GM19438 (cell line): ENCODE results near the gene HECA.
"Not testable (repeated sequence)": the region's sequence is repeated elsewhere in the genome, so short reads cannot be mapped to it uniquely, and the experiment has no call there.

Source experiments
- ATAC-seq: cut with Tn5 transposase; IDR thresholded peaks from one replicate; pipeline ENCODE4 v1.9.1; 2021; ENCODE audit warnings: low read depth; ENCODE audit not compliant: unreplicated experiment

HECA gene

DNA sequence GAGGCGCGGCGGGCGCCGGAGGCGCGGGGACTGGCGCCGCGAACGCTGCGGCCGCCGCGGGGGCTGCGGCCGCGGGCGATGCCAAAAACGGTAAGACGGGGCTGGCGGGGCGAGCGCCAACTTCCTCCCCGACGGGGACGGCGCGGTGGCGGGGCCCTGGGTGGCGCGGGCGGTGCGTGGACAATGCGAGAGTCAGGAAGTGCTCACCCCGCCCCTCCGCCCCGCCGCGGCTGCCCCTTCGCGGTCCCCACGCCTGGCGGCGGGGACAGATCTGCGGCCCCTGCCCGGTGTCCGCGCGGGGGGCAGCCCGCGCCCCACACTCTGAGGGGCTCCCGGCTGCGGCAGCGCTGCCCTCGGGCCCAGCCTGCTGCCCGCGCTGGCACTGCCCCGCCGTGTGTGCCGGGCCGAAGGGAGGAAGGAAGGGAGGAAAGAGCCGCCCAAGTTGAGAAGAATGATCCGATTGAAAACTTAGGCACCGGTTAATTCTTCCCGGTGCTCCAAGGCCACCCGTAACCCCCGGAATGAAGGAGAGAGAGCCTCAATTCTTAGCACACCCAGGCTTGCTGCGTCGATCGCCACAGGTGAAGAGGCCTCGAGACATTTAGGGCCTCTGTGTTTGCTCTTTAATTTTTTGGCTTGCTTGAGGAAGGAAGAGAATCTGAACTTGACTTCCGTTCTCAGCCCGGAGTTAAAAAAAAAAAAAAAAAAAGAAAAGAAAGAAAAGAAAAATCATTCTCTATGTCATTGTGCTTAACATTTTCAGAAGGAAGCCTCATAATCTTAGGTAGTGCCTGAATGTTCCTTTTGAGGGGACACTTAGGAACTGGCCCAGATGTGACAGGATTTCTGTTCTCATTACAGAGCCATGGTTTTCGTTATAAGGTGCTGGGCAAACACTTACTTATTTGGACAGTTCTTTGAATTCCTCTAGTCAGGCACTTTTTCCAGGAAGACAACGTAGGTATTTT, 982 bp downstream of the HECA start:
- ATAC-seq: peak; percentile 30

DNA sequence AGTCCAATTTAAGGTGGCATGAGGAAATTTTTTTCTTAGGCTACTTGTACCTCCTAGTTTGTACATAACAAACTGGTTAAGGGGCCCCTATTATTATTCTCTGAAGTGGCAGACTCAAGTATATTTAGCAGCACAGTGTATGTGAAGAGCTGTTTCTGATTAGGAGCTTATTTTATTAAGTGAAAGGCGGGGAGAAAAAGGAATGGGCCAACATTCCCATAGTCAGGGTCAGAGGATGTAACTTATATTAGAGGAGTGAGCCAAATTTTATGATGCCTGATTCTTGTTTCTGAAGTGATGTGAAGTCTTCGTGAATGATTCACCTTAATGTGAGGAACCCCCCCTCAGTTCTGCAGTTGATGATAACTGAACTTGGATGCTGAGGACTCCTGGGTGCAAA, 2.8 kb downstream of the HECA start:
- ATAC-seq: no peak

DNA sequence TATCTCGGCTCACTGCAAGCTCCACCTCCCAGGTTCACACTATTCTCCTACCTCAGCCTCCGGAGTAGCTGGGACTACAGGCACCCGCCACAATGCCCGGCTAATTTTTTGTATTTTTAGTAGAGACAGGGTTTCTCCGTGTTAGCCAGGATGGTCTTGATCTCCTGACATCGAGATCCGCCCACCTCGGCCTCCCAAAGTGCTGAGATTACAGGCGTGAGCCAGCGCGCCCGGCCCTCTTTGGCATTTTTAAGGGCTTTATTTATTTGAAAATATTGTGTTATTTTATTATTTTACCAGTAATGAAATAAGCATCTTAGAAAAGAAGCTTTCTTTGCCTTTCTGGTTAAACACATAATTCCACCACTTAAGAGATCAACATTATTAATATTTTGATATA, 6.0 kb downstream of the HECA start:
- not testable (repeated sequence) for ATAC-seq

DNA sequence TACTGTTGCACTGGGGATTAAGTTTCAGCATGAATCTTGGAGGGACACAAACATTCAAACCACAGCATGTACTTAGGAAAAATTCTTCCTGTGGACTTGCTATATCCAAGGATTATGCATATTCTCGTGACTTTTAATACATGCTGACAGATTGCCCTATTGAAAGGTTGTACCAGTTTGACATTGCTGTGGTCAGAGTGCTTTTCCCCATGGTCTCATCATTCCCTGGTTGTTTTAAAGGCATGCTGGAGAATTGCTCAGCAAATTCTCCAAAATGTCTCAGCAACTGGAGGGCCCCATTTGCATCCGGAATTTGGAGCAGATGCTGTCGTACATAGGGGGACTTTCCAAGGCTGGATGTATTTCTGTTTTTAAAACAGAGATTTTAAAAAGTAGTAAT, 7.4 kb downstream of the HECA start:
- no peak for ATAC-seq

DNA sequence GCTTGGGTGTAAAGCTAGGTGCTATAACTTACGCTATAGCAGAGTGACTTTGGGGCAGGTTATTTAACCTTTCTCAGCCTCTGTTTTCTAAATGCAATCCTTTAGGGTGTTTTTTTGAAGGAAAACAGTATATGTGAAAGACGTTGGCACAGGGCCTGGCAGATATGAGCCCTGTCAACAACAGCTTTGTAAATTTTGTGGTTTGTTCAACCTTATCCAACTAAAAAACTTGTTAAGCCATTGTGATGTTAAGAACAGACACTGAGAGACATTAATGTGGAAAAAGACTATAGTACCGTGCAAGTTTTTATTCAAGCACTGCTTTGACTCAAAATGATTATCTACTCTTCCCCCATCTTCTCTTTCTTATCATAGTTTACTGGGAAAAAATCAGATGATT, 8.2 kb downstream of the HECA start:
- no peak for ATAC-seq

DNA sequence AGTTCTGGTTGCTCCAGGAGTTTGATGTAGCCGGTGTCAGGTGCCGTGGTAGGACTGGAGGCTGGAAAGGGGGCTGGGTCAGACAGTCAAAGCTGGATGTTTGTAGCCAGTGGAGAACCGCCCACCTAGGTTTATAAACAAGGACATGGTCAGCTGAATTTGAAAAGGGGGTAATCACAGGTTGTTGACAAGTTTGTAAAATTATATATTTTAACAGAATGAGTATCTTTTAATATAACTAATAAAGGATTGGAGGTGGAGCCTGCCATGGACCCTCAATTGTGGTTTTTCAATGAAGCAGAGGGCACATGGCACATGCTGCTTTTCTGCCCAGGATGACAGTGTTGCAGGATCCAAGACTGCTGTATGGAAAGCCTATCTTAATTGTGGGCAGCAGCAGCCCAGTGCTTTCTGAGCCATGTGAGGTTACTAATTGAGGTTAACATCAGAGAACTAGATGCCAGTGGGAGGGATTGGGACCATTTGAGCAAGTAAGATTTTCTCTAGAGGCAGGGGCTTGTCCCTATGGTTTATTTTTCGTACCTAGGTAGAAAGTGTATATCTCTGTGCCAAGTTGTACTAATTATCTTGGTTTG, 9.7 kb downstream of the HECA start:
- ATAC-seq: no peak

DNA sequence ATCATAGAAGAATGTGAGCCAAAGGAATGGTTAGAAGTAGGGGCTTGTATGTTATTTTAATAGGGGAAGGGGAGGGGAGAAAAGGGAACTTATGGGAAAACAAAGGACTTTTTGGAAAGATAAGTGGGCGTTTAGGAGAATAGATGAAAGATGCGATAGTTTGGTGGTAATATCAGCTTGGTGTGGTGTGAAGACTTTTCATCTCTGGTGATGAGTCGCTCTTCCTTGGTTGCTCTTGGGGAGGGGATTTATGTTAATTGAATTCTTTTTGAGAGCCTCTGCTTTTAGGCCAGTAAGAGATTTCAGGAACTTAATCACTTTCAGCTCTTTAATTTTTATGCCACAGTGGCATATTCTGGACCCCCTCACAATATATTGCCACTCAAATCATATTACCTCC, 10.8 kb downstream of the HECA start:
- no peak for ATAC-seq

DNA sequence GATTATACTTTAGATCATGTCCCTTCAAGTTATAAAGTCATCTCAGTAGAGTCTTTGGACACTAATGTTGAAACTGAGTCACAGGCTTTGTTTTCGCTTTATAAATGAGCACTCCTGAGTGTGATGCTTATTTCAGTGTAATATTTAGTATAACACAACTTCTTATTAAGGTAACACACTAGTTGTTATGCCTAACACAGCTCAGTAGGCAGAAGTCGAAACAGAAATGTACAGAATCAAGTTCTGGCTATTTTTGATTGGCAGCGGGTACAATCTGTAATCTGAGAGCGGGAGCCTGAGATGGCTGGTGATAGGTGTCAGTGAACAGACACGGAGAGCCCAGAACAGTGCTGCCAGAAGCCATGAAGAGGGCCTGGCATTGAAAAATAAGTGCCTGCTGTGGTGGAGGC, 11.4 kb downstream of the HECA start:
- no peak for ATAC-seq

DNA sequence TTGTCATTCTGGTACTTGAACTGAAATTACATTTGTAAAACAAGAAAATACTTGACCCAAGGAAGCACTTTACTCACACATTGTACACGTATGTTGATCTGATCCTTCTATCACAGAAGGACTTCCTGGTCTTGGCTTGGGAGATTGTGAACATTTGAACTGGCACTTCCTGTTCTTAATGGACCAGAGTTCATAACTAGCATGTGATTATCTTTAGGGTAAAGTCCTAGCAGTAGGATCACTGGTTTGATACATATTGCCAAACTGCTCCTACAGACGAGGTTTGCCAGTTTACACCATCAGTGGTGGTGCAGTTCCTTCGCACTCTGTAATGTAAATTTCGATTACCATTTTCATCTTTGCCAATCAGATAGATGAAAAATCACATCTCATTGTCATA, 12.7 kb downstream of the HECA start:
- no peak for ATAC-seq

DNA sequence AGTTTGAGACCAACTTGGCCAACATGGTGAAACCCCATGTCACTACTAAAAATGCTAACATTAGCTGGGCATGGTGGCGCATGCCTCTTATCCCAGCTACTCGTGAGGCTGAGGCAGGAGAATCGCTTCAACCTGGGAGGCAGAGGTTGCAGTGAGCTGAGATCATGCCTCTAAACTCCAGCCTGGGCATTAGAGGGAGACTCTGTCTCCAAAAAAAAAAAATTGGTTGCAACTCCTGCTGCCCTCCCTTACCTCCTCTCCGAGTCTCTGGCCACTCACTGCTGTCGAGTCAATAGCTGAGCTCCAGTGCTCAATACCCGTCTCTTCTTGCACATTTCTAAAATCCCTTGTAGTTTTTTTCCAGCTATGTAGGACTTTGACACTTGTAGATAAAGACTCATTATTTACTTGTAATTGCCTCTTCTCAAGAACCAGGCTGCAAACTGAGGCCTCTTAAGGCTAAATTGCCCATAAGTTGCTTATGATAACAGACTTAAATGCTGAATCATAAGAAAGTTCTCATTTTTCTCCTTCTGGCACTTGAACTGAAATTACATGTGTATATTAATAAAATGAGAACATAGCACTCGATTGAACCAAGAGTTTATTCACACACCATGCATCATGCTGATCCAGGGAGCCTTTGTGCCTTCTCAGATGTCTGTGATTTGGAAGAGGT, 13.8 kb downstream of the HECA start:
- no peak for ATAC-seq

DNA sequence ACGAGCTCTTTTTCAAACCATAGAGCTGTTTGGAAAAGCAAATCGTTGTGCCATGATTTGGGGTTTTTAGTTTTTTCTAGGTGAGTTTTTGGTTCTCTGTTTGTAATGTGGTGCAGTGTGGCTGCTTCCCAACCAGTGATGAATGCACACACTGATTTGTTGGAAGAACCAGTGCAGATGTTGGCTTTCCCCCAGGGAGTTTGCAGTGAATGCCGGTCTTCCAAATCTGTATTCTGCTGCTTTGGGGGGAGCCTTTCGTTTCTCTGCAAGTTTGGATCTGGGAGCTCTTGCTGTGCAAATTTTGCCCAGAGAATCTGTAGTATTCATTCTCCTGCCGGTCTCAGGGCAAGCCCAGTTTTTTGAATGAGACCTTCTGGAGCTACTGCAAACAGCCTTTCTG, 14.5 kb downstream of the HECA start:
- ATAC-seq: no peak

DNA sequence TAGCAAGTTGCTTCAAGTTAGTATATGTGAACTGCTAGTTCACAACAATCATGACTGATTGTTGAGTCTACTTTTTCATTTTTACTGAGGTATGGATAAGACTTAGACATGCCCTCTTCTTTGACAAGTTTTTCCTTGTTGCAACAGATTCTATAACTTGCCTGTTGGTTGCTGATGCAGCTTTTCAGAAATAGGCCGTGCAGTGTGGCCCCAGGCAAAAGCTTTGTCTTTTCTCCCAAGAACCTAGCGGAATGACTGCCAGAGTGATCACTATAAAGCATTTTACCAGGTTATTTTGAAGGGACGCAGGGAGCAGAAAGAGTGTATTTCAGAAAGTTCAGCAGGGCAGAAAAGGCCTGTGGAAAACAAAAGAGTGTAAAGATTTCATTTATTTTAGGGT, 16.0 kb downstream of the HECA start:
- ATAC-seq: no peak

DNA sequence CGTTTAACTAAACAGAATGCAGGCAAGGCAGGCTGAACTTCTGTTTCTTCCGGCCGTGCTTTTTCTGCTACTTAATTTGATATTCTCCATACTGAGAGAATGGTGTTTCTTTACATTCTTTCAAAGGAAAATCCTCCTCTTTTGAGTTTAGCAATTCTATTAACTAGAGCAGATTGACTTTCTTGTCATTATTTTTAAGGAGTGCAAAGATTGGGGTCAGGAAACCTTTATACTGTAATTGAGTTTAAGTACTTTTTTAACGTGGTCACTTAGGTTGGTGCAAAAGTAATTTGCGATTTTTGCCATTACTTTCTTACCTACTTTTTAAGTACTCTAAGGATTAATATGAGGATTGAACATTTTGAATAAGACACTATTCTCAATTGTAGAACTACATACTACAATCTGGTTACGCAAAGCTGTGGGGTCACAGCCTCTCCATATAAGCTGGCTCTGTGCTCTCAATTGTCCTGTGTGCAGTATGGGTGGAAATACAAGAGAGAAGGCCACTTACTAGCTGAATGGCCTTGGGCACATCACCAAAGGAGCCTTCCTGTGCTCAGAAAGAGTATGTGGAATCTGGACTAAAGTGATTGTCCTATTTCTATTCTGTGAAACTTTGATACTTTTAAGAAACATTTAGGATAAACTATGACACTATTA, 16.7 kb downstream of the HECA start:
- no peak for ATAC-seq

DNA sequence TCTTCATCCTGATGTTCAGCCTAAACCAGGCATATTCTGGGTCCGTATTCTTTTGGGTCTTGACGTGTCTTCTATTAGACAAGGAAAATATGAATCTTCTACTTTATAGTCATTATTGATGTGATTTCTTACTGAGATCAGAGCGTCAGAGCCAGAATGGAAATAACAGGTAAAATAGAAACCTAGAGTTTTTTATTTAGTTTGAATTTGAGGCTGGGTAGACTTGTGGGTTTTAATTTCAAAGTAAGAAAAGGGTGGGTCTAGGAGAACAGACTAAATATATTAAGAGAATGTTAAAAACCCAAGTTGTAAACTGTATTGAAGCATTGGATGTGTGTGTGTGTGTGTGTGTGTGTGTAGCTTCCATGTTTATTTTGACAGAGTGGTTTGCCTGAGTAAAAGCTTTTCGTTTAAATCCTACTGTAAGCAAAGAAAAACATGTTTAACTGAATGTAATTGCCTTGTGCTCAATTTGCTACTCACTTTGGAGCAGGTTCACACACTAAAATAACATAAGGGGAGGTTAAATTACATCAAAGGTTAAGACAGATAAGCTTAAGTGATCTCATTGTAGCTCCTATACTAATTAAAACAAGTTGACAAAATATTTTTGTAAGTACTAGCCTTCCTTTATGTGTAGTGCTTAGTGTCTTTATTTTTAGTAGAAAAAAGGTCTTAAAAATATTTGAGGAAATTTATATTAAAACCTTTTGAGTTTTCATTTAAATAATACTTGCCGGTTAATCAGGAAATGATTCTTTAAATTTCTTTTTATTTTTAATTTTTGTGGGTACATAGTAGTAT, 17.4 kb downstream of the HECA start:
- no peak for ATAC-seq

DNA sequence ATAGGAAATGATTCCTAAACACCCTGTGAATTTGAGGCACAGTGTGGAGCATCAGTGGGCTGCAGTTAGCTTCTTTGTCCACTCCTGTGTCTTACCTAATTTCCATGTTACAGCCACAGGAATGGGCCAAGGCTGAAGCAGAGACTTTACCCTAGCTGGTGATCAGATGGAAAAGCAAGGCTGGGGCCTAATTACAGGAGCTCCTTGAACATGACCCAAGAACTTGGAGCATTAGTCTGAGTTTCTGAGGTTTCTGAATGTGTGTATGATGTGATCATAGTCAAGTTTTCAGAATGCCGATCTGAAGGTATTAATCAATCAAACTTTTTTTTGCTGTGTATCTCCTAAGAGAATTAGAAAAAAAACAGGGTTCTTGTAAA, 18.0 kb downstream of the HECA start:
- ATAC-seq: no peak

DNA sequence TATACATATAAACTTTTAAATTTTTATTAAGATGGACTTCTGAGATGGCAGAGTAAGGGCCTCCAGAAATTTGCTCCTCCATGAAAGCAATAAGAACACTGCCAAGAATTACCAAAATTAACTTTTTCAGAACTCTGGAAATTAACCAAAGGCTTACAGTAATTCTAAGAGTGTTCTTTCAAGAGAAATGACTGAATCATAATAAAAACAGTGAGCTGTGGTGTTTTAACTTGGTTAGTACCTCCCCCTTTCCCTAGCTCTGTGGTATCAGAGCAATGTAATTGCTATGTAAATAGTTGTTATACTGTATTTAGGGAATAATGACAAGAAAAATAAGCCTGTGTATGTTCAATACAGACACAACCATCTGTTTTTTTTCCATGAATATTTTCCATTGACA, 19.0 kb downstream of the HECA start:
- ATAC-seq: no peak

DNA sequence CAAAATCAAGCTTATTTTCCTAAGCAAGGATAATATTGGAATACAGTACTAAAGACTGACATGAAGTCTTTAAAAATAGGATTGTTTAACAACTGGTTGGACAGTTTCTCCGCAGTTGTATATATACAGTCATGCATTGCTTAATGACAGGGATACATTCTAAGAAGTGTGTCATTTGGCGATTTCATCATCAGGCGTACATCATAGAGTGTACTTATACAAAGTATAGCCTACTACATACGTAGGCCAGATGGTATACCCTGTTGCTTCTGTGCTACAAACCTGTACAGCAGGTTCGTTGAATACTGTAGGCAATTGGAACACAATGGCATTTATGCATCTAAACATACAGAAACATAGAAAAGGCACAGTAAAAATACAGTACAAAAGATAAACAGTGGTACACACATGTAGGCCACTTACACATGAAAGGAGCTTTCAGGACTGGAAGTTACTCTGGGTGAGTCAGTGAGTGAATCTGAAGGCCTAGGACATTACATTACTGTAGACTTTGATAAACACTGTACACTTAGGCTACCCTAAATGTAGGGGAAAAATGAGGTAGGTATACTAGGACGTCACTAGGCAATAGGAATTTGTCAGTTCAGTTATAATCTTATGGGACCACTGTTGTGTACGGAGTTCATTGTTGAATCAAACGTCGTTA, 20.1 kb downstream of the HECA start:
- no peak for ATAC-seq

DNA sequence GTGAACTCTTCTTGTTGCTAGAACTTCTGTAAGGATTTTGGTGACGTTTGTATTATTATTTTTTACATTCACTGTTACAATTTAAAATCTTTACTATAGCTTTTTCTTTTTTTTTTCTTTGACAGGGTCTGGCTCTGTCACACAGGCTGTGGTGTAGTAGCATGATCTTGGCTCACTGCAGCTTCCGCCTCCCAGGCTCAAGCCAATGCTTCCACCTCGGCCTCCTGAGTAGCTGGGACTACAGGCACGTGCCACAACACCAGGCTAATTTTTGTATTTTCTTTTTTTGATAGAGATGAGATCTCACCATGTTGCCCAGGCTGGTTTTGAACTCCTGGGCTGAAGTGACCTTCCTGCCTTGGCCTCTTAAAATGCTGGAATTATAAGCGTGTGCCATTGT, 21.2 kb downstream of the HECA start:
- ATAC-seq: no peak

DNA sequence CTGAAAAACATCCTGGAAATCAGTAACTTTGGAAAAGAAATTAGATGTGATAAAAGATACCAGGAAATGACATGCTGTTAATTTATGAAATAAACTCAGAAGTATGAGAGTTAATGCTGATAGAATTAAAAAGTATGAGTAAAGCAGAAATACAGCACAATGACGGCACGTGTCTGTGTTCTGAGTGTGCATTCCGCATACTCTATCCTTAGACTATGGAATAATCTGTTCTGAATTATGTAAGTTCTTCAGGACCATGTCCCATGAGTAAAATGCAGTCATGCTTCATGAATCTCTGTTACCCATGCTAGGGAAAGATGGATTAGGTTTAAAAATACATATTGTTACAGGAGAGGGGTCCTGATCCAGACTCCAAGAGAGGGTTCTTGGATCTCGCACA, 21.7 kb downstream of the HECA start:
- ATAC-seq: no peak

DNA sequence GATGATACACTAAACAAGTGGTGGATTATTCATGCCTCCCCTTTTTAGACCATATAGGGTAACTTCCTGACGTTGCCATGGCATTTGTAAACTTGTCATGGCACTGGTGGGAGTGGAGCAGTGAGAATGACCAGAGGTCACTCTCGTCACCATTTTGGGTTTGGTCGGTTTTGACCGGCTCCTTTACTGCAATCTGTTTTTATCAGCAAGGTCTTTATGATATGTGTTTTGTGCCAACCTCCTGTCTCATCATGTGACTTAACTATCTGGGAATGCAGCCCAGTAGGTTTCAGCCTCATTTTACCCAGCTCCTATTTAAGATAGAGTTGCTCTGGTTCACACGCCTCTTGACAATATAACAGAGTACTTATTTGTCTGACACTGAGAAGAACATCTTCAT, 22.2 kb downstream of the HECA start:
- ATAC-seq: not testable (repeated sequence)
